CD4-positive, alpha-beta T cell treated with Interleukin-15 for 1 hour (primary cell): ENCODE measurements around the gene FBXW2.

Source experiments
- DNase-seq: peaks from one replicate; pipeline ENCODE4 v3.0.0-alpha.2; 2020

Gene FBXW2

DNA sequence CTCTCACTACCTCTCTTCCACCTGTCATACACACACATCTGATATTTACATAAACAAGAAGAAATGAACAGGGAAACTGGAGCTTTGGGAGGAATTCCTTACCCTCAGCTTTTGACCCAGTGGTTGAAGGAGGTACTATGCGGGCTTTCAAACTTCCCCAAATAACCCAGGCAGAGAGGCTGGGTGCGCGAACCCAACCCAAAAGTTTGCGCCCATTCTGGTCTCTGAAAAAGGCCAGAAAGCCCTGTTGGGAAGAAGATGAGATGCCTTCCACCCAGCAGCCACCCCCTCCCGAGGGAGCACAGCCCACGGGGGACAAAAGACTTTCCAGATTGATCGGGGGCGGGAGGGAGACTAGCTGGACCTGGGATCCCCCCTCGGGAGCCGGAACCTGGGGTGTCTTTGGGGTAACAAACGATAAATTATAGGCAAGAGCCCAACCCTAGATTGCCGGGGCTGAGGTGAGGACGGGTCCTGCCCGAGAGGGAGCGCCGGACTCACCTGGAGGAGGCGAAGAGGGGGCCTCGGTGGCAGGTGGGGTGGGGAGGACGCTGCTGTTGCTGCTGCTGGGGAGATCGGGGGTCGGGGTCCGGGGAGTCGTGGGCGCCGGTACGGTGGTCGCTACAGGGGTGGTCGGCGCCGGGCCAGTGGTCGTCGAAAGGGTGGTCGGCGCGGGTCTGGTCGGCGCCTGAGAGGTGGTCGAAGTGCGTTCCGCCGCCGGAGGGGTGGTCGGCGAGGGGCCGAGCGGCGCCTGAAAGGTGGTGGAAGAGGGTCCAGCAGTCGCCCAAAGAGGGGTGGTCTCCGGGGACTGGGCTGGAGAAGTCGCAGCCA is 79.7 kb downstream of the FBXW2 start:
- no peak for DNase-seq

DNA sequence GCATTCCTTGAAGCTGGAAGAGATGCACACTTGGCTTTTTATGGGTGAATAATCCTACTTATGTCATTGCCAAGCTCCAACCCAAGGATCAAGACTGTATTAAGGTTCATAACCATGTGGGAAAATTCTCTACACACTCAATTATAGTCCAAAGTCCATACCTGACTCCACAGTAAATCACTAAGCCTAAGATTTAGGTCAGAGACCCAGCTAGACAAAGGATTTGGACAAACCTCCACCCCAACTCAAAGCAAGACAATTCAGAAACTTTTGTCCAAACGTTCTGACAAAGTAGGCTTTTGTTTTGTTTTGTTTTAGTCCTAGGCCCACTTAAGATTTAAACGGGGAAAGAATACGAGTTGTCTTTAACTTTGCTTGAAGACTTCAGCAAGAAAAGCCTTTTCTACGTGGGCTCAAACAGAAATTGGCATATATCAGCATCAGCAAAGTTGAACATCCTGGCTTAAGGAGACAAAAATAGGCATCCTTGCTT is 80.6 kb downstream of the FBXW2 start:
- no peak for DNase-seq

DNA sequence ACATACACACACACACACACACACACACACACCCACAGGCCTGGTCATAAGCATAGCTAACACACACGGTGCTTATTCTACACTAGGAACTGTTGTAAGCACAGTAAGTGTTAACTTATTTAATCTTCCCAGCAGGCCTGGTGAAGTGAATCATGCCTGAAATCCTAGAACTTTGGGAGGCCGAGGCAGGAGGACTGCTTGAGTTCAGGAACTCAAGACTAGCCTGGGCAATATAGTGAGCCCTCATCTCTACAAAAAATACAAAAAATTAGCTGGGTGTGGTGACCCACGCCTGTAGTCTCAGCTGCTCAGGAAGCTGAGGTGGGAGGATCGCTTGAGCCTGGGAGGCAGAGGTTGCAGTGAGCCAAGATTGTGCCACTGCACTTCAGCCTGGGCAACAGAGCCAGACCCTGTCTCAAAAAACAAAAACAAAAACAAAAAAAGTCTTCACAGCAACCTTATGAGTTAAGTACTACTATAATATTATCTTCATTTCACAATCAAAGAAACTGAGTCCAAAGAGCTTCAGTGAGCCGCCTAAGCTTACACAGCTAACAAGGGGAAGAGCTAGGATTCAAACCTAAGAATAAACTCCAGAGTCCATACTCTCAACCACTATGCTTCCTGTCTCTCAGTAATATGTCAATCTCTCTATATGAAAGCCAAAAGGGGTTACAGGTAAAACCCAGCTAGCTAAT is 81.2 kb downstream of the FBXW2 start:
- no peak for DNase-seq

DNA sequence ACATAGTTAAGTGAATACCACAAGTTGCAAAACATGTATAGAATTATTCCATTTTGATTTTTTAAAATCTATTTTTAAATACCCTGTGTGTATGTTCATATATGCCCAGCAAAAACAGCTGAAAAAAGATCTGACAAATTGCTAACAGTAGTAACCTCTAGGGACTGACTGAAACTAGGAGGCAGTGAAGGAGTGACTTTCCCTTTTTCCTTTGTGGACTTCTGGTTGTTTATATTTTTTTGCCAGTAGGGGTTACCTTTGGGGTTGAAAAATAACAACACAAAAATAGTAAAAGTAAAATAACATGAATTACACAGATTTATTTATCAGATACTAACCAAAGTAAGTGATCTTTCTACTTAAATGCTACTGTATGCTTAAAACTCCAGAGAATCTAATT is 81.9 kb downstream of the FBXW2 start:
- DNase-seq, result no peak

GRCh38 chr9:120710110-120710981 is 82.9 kb downstream of the FBXW2 start:
- peak; percentile 56 for DNase-seq

DNA sequence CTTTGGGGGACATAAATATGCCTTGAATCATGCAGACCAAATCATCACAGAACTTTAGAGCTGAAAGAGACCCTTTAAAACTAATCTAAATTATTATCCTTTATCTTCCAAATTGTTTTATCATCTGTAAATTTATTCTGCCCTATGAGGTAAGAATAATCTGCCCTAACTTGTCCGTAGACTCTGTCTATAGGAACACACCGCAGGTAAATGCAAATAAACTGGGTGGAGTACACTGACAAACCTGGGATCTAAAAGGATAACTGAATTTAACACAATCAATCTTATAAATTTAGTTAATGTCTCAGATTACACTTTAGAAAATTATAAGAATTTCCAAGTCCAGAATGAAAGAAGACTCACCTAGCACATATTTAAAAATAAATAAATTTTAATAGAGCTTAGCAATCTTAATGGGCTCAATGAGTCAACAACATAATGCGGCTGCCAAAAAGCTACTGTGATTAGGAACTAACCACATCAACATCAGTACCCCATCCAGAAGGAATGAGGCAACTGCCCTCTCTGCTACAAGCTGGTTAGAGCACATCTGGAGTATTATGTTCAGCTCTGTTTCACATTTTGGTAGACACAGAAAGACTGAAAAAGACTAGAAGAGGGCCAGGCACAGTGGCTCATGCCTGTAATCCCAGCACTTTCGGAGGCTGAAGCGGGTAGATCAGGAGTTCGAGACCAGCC is 84.5 kb downstream of the FBXW2 start:
- DNase-seq, result no peak

GRCh38 chr9:120707170-120707569 is 86.0 kb downstream of the FBXW2 start:
- no peak for DNase-seq
